ENCODE measurements around the gene GLDC.

GLDC gene

DNA sequence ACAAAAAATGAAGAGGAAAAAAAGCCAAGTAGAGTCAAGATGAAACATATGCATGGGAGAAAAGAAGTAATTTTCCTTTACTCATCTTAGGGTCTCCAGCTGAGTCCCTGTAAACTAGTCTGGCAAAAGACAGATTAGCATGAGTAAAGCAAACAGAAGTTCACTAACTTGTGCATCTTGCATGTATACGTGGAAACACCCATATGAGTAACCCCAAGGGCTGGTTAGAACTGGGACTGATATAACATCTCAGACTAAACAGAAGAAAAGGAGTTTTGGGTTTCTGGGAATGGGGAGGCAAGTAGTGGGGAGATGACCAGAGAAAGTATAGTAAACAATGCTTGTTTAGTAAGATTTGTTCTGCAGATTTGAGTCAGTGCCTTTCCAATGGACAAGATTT, 20.1 kb upstream of the GLDC start:
- no peak for DNase-seq (ENCODE audit: low read depth in 3 of 3, low spot score in 1 of 3)

- DNase-seq (ENCODE audit: low read depth in 3 of 3, low spot score in 1 of 3): no peak
Observed at GRCh38 chr9:6664204-6664680, 18.7 kb upstream of the GLDC start.

DNA sequence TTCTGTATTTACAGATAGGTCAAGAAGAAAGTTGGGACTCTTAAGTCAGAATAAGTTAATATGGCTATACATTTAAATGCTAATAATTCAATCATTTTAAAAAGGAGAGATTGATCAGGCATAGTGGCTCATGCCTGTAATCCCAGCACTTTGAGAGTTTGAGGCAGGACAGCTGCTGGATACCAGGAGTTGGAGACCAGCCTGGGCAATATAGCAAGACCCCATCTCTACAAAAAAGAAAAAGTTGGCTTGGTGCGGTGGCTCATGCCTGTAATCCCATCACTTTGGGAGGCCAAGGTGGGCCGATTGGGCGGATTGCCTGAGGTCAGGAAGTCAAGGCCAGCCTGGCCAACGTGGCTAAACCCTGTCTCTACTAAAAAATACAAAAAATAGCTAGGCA, 15.0 kb upstream of the GLDC start:
- no peak for DNase-seq (ENCODE audit: low read depth in 3 of 3, low spot score in 1 of 3)

GRCh38 chr9:6658628-6659353, 13.3 kb upstream of the GLDC start:
- no peak for DNase-seq (ENCODE audit: low read depth in 3 of 3, low spot score in 1 of 3)

DNA sequence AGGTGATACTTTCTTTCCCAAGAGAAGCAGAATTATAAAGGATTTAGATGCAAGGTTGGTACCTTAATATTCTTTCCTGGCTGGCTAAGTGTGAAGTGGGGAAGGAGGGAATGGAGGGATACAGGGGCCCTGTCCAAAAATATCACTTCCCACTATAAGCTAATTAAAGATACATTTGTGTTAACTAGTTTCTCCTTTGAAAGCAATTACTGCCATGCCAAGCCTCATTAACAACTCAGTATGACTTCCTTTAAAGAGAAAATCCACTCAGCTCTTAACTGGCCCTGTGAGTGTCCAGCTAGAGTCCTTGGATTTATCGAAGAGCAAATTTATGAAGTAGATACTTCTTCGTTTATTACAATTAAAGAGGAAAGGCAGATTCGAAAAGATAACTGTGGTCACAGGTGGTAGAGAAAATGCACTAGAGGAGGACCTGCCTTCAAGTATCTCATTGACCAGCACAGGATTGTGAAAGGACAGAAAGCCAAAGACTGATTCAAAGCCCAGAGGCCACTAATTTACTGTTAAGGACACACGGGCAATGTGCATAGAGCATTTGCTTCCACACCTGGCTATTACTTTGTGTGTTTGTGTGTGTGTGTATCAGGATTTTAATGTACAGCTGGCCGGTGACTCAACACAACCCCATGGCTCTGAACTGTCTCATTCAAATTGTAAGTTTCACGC, 11.2 kb upstream of the GLDC start:
- DNase-seq (ENCODE audit: low read depth in 3 of 3, low spot score in 1 of 3): no peak

- no peak for DNase-seq (ENCODE audit: low read depth in 3 of 3, low spot score in 1 of 3)
Observed at GRCh38 chr9:6655036-6655435, 9.5 kb upstream of the GLDC start.

DNA sequence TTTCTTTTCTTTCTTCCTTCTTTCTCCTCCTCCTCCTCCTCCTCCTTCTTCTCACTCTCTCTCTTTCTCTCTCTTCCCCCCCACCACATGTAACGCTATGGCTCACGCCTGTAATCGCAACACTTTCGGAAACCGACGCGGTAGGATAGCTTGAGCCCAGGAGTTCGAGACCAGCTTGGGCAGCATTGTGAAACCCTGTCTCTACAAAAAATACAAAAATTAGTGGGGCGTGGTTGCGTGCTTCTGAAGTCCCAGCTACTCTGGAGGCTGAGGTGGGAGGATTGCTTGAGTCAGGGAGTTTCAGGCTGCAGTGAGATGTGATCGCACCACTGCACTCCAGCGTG, 736 bp upstream of the GLDC start:
- DNase-seq (ENCODE audit: low read depth in 3 of 3, low spot score in 1 of 3): peak in 1 of 3 donors; percentile 8

DNA sequence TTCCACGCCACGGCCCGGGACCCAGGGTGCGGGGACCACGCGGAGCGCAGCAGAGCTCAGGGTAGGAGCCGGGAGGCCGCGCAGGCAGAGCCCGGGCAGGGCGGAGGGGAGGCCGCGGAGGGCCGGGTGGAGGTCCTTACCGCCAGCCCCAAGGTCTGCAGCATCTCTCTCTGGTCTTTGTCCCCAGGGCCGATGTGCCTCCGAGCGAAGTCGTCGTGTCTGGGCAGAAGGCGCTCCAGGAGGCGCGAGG, 499 bp downstream of the GLDC start:
- peak in 1 of 3 donors; percentile 3 for DNase-seq (ENCODE audit: low read depth in 3 of 3, low spot score in 1 of 3)

GRCh38 chr9:6644346-6645104, 1.0 kb downstream of the GLDC start:
- no peak for DNase-seq (ENCODE audit: low read depth in 3 of 3, low spot score in 1 of 3)

DNA sequence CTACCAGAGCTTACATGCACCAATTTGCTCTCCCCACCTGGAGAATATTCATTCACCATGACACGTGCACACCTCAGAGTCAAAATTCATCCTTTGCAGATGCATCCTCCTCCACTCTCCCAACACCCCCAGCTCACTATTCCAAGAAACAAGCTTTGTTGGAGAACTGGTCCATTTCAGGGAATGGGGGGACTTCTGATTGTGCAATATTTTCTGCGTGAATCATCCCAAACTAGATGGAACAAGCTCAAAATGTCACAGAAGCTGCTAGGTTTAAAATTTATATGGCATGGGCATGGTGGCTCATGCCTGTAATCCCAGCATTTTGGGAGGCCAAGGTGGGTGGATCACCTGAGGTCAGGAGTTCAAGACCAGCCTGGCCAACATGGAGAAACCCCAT, 3.6 kb downstream of the GLDC start:
- DNase-seq (ENCODE audit: low read depth in 3 of 3, low spot score in 1 of 3): no peak

- no peak for DNase-seq (ENCODE audit: low read depth in 3 of 3, low spot score in 1 of 3)
Observed at GRCh38 chr9:6641561-6641960, 4.0 kb downstream of the GLDC start.

GRCh38 chr9:6641056-6641455, 4.5 kb downstream of the GLDC start:
- DNase-seq (ENCODE audit: low read depth in 3 of 3, low spot score in 1 of 3): no peak

- DNase-seq (ENCODE audit: low read depth in 3 of 3, low spot score in 1 of 3): no peak
Observed at GRCh38 chr9:6640268-6641051, 5.1 kb downstream of the GLDC start.

DNA sequence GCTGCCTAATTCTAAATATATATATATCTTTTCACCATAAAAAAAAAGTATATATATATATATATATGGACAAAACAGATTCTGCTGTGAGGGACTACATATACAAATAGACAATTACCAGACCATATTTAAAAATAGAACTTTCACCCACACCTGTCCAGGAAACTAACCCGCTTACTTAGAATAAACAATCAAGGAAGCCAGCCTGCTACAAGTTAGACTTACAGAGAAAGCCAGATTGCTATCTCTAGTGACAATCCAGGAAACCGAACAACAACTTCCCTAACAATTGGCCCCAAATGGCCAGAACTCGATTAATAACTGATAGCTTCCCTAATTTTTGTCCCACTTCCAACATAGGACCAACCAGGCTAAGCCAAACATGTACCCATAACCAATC, 5.9 kb downstream of the GLDC start:
- no peak for DNase-seq (ENCODE audit: low read depth in 3 of 3, low spot score in 1 of 3)

DNA sequence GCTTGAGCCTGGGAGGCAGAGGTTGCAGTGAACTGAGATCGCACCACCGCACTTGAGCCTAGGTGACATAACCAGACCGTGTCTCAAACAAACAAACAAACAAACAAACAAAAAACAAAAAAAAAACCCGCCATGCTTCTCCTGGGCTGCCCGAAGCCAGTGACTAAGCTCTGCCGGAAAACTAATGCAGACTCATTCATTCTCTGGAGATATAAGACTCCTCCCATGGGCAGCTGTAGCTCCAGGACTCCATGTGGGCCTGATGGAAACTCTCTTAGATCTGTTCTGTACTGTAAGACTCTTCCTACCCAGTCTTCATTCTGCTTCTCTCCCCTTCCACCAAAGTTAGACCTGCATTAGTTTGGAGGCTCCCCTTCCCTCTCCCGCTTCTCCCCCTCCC, 11.1 kb downstream of the GLDC start:
- DNase-seq (ENCODE audit: low read depth in 3 of 3, low spot score in 1 of 3): no peak

- DNase-seq (ENCODE audit: low read depth in 3 of 3, low spot score in 1 of 3): no peak
Observed at GRCh38 chr9:6633378-6633777, 12.2 kb downstream of the GLDC start.

GRCh38 chr9:6632516-6633183, 12.9 kb downstream of the GLDC start:
- DNase-seq (ENCODE audit: low read depth in 3 of 3, low spot score in 1 of 3): no peak

DNA sequence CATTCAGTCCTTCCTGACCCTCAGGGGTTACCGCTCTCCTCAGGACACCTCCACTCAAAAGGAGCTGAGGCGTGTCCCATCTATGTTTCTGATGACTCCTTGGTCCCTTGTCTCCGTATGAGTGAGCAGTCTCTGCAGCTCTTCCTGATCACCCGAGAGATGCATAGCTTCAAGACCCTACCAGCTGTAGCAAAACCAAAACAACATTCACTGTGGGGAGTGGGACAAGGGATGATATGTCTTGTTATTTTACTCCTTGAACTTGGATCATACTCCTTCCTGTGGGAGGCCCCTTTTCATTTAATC, 14.4 kb downstream of the GLDC start:
- DNase-seq (ENCODE audit: low read depth in 3 of 3, low spot score in 1 of 3): no peak

GRCh38 chr9:6630502-6631206, 14.9 kb downstream of the GLDC start:
- DNase-seq (ENCODE audit: low read depth in 3 of 3, low spot score in 1 of 3): no peak

DNA sequence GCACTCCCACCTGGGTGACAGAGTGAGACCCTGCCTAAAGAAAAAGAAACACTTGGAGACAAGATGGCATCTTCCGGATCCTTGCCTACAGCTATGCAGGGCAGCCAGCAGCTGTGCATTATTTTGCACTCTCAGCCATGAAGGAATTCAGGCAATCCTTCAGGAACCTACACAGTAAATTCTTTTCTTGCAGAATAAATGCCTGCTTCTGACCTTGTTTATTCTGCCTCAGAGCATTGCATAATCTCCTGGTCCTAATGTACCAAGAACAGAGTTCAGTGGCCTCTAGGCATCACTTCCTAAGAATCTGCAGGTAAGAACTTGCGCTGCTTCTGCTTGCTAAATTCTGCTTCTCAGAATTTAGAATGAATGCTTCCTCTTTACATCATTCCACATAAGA, 16.8 kb downstream of the GLDC start:
- no peak for DNase-seq (ENCODE audit: low read depth in 3 of 3, low spot score in 1 of 3)

DNA sequence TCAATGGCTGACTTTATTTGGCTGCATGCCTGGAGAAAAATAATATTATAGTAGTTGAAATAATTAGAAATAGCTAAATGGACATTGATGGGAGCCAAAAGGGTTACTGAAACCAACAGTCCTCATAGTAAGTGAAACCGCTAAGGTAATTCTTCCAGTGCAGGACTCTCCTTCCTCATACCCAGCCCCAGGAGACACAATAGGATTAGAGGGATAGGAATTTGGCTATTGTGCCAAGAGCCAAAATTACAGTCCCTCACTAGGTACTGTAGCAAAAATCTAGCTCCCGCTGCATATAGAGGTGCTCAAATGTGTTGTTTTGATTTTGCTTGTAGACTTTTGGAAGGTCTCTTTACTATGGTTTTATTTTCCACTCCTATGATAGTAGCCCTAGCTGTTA, 20.2 kb downstream of the GLDC start:
- DNase-seq (ENCODE audit: low read depth in 3 of 3, low spot score in 1 of 3): no peak
